Measurements from ENCODE around the gene TREX2. TPM values are rescaled to one million over a fixed set of nuclear protein-coding genes. Genes with fewer than 3 reads are reported as not detected.

The TREX2 gene, protein sequence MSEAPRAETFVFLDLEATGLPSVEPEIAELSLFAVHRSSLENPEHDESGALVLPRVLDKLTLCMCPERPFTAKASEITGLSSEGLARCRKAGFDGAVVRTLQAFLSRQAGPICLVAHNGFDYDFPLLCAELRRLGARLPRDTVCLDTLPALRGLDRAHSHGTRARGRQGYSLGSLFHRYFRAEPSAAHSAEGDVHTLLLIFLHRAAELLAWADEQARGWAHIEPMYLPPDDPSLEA
- total RNA-seq, result 1 to 10 TPM; 1.7 to 1.9 TPM

DNA sequence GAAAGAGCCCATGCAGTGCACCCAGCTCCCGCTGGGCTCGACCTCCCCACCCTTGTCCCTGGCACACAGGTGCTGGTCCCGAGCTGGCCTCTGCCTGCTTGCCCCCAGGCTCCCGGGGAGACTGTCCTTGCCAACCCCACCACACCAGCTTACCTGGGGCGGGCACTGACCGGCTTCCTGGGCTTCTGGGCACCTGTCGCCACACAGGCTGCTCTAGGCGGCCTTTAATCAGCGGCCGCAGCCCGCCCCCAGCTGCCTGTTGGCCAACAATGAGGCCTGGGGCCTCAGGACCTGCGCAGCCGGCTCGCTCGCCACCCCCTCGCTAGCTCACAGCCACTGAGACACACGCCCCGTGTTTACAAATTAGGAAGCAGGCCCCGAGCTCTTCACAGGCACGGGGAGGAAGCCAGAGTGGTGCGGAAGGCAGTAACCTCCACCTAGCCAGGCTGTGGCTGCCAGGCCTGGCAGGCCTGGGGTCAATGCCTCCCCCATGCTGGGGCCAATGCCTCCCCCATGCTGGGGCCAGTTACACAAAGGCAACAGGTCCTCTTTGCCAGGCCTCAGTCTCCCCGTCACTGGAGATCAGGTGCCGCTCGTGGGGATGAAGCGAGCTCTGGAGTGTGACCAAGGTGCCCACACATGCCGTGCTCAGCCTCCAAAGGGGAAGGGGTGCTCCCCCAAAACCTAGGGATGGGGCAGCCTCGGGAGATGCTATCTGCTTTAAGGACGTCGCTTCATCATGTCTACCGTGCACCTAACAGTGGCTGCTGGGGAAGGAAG, at the start of gene TREX2:
Gene TREX2, minus strand, starts transcription at position 201 of the 780 bp plus-strand sequence. CDS start 626 bp downstream, outside the sequence.
- ChIA-PET CTCF (no interaction called here), POLR2A (no interaction called here)

GRCh38 chrX:153495362-153495751, 49.5 kb upstream of the TREX2 start:
- ChIA-PET CTCF (no interaction called here), POLR2A (no interaction called here)

- ChIA-PET CTCF (no interaction called here), POLR2A (no interaction called here)
Observed at GRCh38 chrX:153494541-153495361, 48.9 kb upstream of the TREX2 start, which contains the start of gene BGN. Gene BGN (plus strand): TSS chrX:153494980. CDS start chrX:153504632, 9,652 bp downstream.

DNA sequence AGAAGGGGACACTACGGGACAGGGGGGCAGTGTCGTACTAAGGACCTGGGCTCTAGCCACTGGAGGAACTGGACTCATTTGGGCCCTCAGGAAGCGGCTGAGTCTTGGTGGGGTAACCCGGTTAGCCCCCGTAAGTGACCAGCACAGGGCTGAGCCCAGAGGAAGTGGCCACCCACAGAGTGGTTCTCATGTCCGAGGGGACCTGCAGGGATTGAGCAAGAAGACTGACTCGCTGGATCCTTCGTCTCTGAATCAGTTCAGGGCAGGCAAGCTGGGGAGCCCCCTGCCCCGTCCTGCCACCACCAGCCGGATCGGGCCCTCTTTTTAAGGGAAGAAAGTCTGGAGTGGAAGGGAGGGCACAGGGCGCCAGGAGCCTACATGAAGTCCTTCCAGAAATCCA, 48.2 kb upstream of the TREX2 start:
- ChIA-PET CTCF (no interaction called here), POLR2A (no interaction called here)

DNA sequence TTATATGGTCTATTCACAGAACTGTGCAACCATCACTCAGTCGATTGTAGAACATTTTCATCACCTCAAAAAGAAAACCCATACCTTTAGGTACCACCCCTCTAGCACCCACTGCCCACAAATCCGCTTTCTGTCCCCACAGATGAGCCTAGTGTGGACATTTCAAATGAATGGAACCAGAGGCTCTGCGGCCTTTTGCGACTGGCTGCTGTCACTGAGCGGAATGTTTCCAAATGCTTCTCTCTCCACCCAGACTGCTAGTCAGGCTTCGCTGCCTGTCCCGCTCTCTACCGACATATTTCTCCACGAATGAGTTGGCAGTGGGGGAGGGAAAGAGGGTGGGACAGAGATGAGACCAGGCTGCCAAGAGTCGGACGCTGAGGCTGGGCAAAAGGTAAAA, 47.2 kb upstream of the TREX2 start:
- ChIA-PET POLR2A (no interaction called here), CTCF (no interaction called here)

DNA sequence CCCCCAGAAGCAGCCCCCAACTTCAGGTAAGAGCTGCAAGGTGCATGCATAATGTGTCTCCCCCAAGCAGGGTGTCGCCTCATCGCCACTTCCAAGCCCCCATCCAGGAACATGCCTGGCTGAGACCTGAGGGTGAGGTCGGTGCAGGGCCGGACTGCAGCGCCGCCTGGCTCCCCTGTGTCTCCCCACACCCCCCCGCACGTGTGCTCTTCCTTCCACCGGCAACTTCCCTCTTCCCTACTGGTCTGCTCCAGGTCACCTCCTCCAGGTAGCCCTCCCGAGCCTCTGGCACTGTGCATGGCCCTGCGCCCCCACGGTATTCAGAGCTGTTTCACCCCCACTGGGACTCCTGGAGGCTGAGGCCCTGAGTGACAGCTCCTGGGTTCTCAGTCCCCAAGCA, 46.7 kb upstream of the TREX2 start:
- POLR2A ChIA-PET, result no interaction called here
- CTCF ChIA-PET, result no interaction called here

- CTCF ChIA-PET, result no interaction called here
- POLR2A ChIA-PET, result no interaction called here
Observed at GRCh38 chrX:153491918-153492317, 46.1 kb upstream of the TREX2 start.

DNA sequence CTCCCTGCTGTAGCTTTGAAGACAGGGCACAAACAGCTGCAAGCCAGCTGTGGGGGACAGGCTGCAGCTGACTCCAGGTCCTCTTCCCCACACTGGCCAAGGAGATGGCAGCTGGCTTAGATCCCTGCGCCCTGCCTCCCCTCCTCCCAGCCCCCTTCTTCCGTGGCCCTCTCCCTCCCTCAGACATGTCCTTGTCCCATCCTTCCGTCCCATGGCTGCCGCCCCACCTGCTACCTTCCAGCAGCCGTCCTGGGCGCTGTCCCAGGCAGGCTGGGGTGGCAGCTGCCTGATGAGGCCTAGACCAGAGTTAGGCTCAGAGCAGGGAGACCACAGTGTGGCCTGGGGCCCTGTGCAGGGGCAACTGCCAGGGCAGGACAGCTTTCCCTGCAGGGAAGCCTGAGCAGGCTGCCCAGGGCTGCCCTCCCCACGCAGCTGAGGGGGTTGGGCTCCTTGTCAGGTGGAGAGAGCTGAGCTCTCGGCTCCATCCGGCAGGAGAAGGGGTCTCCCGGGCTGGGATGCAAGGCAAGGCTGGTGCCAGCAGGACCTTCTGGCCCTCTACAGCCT, 45.6 kb upstream of the TREX2 start:
- ChIA-PET POLR2A (no interaction called here), CTCF (no interaction called here)

GRCh38 chrX:153490217-153490930, 44.5 kb upstream of the TREX2 start:
- CTCF ChIA-PET, result interaction anchor here (1.0 kb wide), 1 partner anchor 19 kb away, joined by 3 read pairs; no protein-coding TSS in a partner anchor
- POLR2A ChIA-PET, result no interaction called here

- POLR2A ChIA-PET, result no interaction called here
- CTCF ChIA-PET, result no interaction called here
Observed at GRCh38 chrX:153488231-153488914, 42.5 kb upstream of the TREX2 start.

GRCh38 chrX:153487590-153488071, 41.8 kb upstream of the TREX2 start:
- CTCF ChIA-PET, result no interaction called here
- POLR2A ChIA-PET, result no interaction called here

DNA sequence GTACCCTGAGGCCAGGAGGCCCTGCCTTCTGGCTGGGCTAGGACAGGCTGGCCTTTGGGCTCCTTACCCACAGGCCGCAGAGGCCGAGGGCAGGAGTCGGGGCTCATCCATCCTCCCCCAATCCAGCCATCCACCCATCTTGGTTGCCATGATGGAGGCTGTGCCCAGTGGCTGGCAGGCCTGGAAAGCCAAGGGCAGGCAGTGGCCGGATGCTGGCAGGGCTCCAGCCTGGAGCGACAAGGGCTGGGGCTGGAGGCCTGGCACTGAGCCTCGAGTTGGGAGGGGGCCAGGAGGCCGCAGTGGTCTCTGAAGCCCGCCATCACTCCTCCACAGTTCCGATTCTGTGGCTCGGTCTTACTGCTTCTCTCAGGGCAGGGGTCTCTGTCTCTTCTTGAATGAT, 40.3 kb upstream of the TREX2 start:
- ChIA-PET CTCF (no interaction called here), POLR2A (no interaction called here)

- POLR2A ChIA-PET, result no interaction called here
Observed at GRCh38 chrX:153485396-153486080, 39.7 kb upstream of the TREX2 start.

GRCh38 chrX:153482376-153483015, 36.6 kb upstream of the TREX2 start:
- POLR2A ChIA-PET, result no interaction called here
- CTCF ChIA-PET, result no interaction called here

More at GRCh38 chrX:153485396-153486080, 39.7 kb upstream of the TREX2 start:
- CTCF ChIA-PET, result no interaction called here

DNA sequence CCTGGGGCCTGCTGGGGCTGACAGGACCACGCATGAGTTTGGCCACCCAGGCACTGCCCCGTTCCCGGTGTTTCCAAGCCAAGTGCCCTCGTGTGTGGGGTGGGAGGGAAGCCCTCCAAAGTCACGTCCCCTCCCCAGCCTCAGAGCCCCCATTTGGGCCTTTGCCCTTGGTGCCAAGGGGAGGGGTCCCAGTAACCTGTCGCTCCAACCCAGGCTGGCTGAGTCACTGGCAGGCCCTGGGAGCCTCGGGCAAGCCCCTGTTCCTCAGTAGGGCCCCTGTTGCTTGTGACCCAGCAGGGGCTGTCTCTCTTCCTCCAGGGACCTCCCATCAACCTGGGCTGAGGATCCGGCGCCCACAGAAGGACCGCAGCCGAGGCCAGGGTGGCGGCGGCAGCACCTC, 35.2 kb upstream of the TREX2 start:
- POLR2A ChIA-PET, result no interaction called here

DNA sequence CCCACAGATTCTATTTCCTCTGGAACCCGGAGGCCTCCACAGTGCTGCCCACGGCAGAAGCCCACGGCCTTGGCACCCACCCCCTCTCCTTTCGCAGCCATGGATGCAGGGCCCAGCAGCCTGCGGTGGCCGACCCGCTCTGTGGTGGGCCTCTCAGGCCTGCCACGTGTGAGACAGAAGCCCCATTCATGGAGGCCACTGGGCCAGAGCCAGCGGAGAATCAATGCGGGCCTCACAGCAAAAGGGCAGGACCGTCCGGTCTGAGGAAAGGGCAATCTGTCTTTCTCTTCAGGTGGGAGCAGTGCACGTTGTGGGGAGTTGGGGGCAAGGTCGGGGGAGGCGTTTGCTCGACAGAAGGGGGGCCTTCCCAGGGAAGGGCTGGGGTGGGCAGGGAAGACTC, 32.9 kb upstream of the TREX2 start:
- POLR2A ChIA-PET, result no interaction called here
- CTCF ChIA-PET, result no interaction called here

More for the DNA sequence above, 35.2 kb upstream of the TREX2 start:
- CTCF ChIA-PET, result no interaction called here

- POLR2A ChIA-PET, result no interaction called here
- CTCF ChIA-PET, result no interaction called here
Observed at GRCh38 chrX:153477901-153478300, 32.0 kb upstream of the TREX2 start.

- CTCF ChIA-PET, result no interaction called here
- POLR2A ChIA-PET, result no interaction called here
Observed at GRCh38 chrX:153477364-153477857, 31.6 kb upstream of the TREX2 start.
